WTC11 (cell line): ENCODE data around the gene GADL1. TPM values are rescaled to one million over a fixed set of nuclear protein-coding genes. Genes with fewer than 3 reads are reported as not detected.

Experiments
- ATAC-seq: fragments of 200-7000 bp; cut with Tn5 transposase; 2 replicates; pipeline ENCODE4 v1.10.0; 2021; ENCODE audit warnings: mild to moderate bottlenecking, moderate library complexity
- CTCF ChIA-PET: fragments of 300-600 bp; sonication (Branson Sonifier 250); formaldehyde crosslinking; loops from one replicate; lab custom pipeline; 2021; ENCODE audit warnings: antibody characterized with exemption; lab: Charles Lee
- POLR2A ChIA-PET: fragments of 350-600 bp; sonication (Branson Sonifier 250); formaldehyde crosslinking; loops from one replicate; lab custom pipeline; 2021; ENCODE audit warnings: antibody characterized with exemption; lab: Charles Lee
- DNase-seq: peaks from one replicate; pipeline ENCODE4 v3.0.0; 2021; ENCODE audit warnings: low spot score
- H3K27ac Mint-ChIP-seq: 2 replicates; pipeline ENCODE4 v1.8.0; 2021; ENCODE audit warnings: mixed read lengths
- H3K27me3 Mint-ChIP-seq: 2 replicates; pipeline ENCODE4 v1.8.0; 2021; ENCODE audit warnings: low read depth, mild to moderate bottlenecking, moderate library complexity, mixed read lengths
- H3K36me3 Mint-ChIP-seq: 2 replicates; pipeline ENCODE4 v1.8.0; 2021; ENCODE audit warnings: mixed read lengths
- H3K4me1 Mint-ChIP-seq: 2 replicates; pipeline ENCODE4 v1.8.0; 2022; ENCODE audit warnings: mixed read lengths
- H3K4me3 Mint-ChIP-seq: 2 replicates; pipeline ENCODE4 v1.8.0; 2021; ENCODE audit warnings: mild to moderate bottlenecking, moderate library complexity, mixed read lengths
- H3K9me3 Mint-ChIP-seq: 2 replicates; pipeline ENCODE4 v1.8.0; 2021; ENCODE audit warnings: mixed read lengths
- AFF4 ChIP-seq: sonication (generic); formaldehyde crosslinking; IDR thresholded peaks from 2 replicates; pipeline ENCODE4 v1.8.1; 2023; ENCODE audit warnings: mild to moderate bottlenecking, missing genetic modification reagents, borderline replicate concordance
- CREM ChIP-seq: sonication (generic); formaldehyde crosslinking; IDR thresholded peaks from 2 replicates; pipeline ENCODE4 v1.8.1; 2022; ENCODE audit warnings: mild to moderate bottlenecking, missing genetic modification reagents, moderate library complexity
- ELF4 ChIP-seq: sonication (generic); formaldehyde crosslinking; IDR thresholded peaks from 2 replicates; pipeline ENCODE4 v1.8.1; 2022; ENCODE audit warnings: low read depth, mild to moderate bottlenecking, moderate library complexity, missing genetic modification reagents
- ESRRA ChIP-seq: sonication (generic); formaldehyde crosslinking; IDR thresholded peaks from 2 replicates; pipeline ENCODE4 v1.8.1; 2022; ENCODE audit warnings: mild to moderate bottlenecking, missing genetic modification reagents, borderline replicate concordance
- ETV6 ChIP-seq: sonication (generic); formaldehyde crosslinking; IDR thresholded peaks from 2 replicates; pipeline ENCODE4 v1.8.1; 2022; ENCODE audit warnings: mild to moderate bottlenecking, missing genetic modification reagents
- FOXK1 ChIP-seq: sonication (generic); formaldehyde crosslinking; IDR thresholded peaks from 2 replicates; pipeline ENCODE4 v1.8.0; 2022; ENCODE audit warnings: mild to moderate bottlenecking, moderate library complexity, missing genetic modification reagents
- HMGA2 ChIP-seq: fragments of 250-450 bp; sonication (Bioruptor Pico); IDR thresholded peaks from 2 replicates; pipeline ENCODE4 v1.4.0; 2021; ENCODE audit warnings: mild to moderate bottlenecking, moderate library complexity
- IRF2 ChIP-seq: sonication (generic); formaldehyde crosslinking; IDR thresholded peaks from 2 replicates; pipeline ENCODE4 v1.8.0; 2022; ENCODE audit warnings: low read depth, missing genetic modification reagents, borderline replicate concordance
- MYBL2 ChIP-seq: sonication (generic); formaldehyde crosslinking; IDR thresholded peaks from 2 replicates; pipeline ENCODE4 v1.8.1; 2023; ENCODE audit warnings: mild to moderate bottlenecking, moderate library complexity, missing genetic modification reagents
- NFYB ChIP-seq: sonication (generic); formaldehyde crosslinking; conservative IDR thresholded peaks from 2 replicates; pipeline ENCODE4 v1.8.0; 2022; ENCODE audit warnings: low read depth, missing genetic modification reagents
- NR1H2 ChIP-seq: sonication (generic); formaldehyde crosslinking; IDR thresholded peaks from 2 replicates; pipeline ENCODE4 v1.9.0; 2021; ENCODE audit warnings: mild to moderate bottlenecking, moderate library complexity, missing genetic modification reagents
- NR3C1 ChIP-seq: sonication (generic); formaldehyde crosslinking; conservative IDR thresholded peaks from 2 replicates; pipeline ENCODE4 v1.8.1; 2023; ENCODE audit warnings: low read depth, mild to moderate bottlenecking, missing genetic modification reagents
- PRRX2 ChIP-seq: fragments of 250-450 bp; sonication (Bioruptor Pico); IDR thresholded peaks from 2 replicates; pipeline ENCODE4 v1.8.0; 2021; ENCODE audit warnings: mild to moderate bottlenecking
- SMAD4 ChIP-seq: sonication (generic); formaldehyde crosslinking; IDR thresholded peaks from 2 replicates; pipeline ENCODE4 v1.8.0; 2022; ENCODE audit warnings: mild to moderate bottlenecking, missing genetic modification reagents
- ZBTB21 ChIP-seq: sonication (generic); formaldehyde crosslinking; IDR thresholded peaks from 2 replicates; pipeline ENCODE4 v1.8.1; 2023; ENCODE audit warnings: mild to moderate bottlenecking, missing genetic modification reagents, borderline replicate concordance
- ZNF138 ChIP-seq: sonication (generic); formaldehyde crosslinking; conservative IDR thresholded peaks from 2 replicates; pipeline ENCODE4 v1.8.1; 2022; ENCODE audit warnings: mild to moderate bottlenecking, moderate library complexity, missing genetic modification reagents
- ZNF219 ChIP-seq: sonication (generic); formaldehyde crosslinking; IDR thresholded peaks from 2 replicates; pipeline ENCODE4 v1.8.0; 2023; ENCODE audit warnings: missing genetic modification reagents, mild to moderate bottlenecking, borderline replicate concordance
- ZNF281 ChIP-seq: sonication (generic); formaldehyde crosslinking; IDR thresholded peaks from 2 replicates; pipeline ENCODE4 v1.8.0; 2023; ENCODE audit warnings: mild to moderate bottlenecking, missing genetic modification reagents
- ZNF423 ChIP-seq: fragments of 250-450 bp; sonication (Bioruptor Pico); IDR thresholded peaks from 2 replicates; pipeline ENCODE4 v2.1.2; 2022; ENCODE audit warnings: mild to moderate bottlenecking, moderate library complexity
- ZNF512 ChIP-seq: sonication (generic); formaldehyde crosslinking; IDR thresholded peaks from 2 replicates; pipeline ENCODE4 v1.8.1; 2022; ENCODE audit warnings: missing genetic modification reagents, borderline replicate concordance
- total RNA-seq: library from RNA; stranded (reverse); gene quantifications from 3 replicates; pipeline ENCODE4 v1.2.3, GENCODE V29; 2021
- TF ChIP-seq, protein P1 (sequence below): sonication (generic); formaldehyde crosslinking; IDR thresholded peaks from 2 replicates; pipeline ENCODE4 v1.8.0; 2022; ENCODE audit warnings: mild to moderate bottlenecking, missing genetic modification reagents
- TF ChIP-seq, protein P2 (sequence below): sonication (generic); formaldehyde crosslinking; IDR thresholded peaks from 2 replicates; pipeline ENCODE4 v1.8.0; 2023; ENCODE audit warnings: missing genetic modification reagents
- TF ChIP-seq, protein P3 (sequence below): fragments of 250-450 bp; sonication (Bioruptor Pico); IDR thresholded peaks from 2 replicates; pipeline ENCODE4 v1.9.0; 2021; ENCODE audit warnings: mild to moderate bottlenecking

Gene GADL1
- total RNA-seq, 1 experiment from 2014 or later, result 0.15 TPM

GRCh38 chr3:30795176-30795575 lies 99.3 kb downstream of the GADL1 start:
- CTCF ChIA-PET, result no interaction called here
- H3K4me1 Mint-ChIP-seq, result no peaks in the 10 kb centered on the region
- TF ChIP-seq ZNF281 (CRISPR knock-in tag) (no peak), MYBL2 (CRISPR knock-in tag) (no peak), ZNF138 (CRISPR knock-in tag) (no peak), NFYB (CRISPR knock-in tag) (no peak), NR3C1 (no peak), NR1H2 (CRISPR knock-in tag) (no peak), ESRRA (CRISPR knock-in tag) (no peak)
- TF ChIP-seq, protein P1, sequence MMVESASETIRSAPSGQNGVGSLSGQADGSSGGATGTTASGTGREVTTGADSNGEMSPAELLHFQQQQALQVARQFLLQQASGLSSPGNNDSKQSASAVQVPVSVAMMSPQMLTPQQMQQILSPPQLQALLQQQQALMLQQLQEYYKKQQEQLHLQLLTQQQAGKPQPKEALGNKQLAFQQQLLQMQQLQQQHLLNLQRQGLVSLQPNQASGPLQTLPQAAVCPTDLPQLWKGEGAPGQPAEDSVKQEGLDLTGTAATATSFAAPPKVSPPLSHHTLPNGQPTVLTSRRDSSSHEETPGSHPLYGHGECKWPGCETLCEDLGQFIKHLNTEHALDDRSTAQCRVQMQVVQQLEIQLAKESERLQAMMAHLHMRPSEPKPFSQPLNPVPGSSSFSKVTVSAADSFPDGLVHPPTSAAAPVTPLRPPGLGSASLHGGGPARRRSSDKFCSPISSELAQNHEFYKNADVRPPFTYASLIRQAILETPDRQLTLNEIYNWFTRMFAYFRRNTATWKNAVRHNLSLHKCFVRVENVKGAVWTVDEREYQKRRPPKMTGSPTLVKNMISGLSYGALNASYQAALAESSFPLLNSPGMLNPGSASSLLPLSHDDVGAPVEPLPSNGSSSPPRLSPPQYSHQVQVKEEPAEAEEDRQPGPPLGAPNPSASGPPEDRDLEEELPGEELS (CRISPR knock-in tag), result no peak
- TF ChIP-seq, protein P2, sequence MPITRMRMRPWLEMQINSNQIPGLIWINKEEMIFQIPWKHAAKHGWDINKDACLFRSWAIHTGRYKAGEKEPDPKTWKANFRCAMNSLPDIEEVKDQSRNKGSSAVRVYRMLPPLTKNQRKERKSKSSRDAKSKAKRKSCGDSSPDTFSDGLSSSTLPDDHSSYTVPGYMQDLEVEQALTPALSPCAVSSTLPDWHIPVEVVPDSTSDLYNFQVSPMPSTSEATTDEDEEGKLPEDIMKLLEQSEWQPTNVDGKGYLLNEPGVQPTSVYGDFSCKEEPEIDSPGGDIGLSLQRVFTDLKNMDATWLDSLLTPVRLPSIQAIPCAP (CRISPR knock-in tag), result no peak
- POLR2A ChIA-PET, result no interaction called here
- ATAC-seq (no peak), DNase-seq (no peak)
- no peak overlapping the region for H3K4me3 Mint-ChIP-seq
- no peaks in the 10 kb centered on the region; the same call in 1 of the 2 replicates for H3K27me3 Mint-ChIP-seq
- peaks cover 8% of the 10 kb centered on the region; the same call in 1 of the 2 replicates for H3K9me3 Mint-ChIP-seq
- no peak overlapping the region for H3K27ac Mint-ChIP-seq
- no peaks in the 10 kb centered on the region for H3K36me3 Mint-ChIP-seq

DNA sequence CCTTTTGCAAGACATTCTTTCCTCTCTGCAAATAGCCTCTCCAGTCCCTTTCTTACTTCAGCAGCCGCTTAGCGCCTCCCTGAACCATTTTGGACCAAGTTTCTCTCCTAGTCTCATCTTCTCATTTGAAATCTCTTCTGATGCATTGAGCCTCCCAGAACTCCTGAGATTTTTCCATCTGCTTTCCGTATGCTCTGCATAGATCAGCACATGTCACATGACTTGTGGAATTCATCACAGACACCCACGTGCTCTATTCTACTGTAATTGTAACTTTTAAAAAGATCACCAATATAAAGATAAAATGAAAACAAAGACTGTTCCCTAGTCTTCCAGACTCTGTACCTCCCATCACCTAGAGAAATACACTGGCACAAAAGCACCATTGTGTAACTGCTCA lies 100.7 kb downstream of the GADL1 start:
- Mint-ChIP-seq H3K4me1 (no peaks in the 10 kb centered on the region), H3K27ac (no peak overlapping the region), H3K36me3 (no peaks in the 10 kb centered on the region), H3K9me3 (0 out of 2 replicates have a peak, but pooled peaks cover 3% of the 10 kb centered on the region), H3K4me3 (no peak overlapping the region), H3K27me3 (no peaks in the 10 kb centered on the region; the same call in 1 of the 2 replicates)
- POLR2A ChIA-PET, result no interaction called here
- CTCF ChIA-PET, result no interaction called here
- ATAC-seq (no peak), DNase-seq (no peak)
- TF ChIP-seq ELF4 (CRISPR knock-in tag), result no peak
- TF ChIP-seq ZNF423 (CRISPR knock-in tag), result no peak
- TF ChIP-seq SMAD4 (CRISPR knock-in tag), result no peak
- TF ChIP-seq ZNF219, result no peak
- TF ChIP-seq IRF2 (CRISPR knock-in tag), result no peak
- TF ChIP-seq, protein P3, sequence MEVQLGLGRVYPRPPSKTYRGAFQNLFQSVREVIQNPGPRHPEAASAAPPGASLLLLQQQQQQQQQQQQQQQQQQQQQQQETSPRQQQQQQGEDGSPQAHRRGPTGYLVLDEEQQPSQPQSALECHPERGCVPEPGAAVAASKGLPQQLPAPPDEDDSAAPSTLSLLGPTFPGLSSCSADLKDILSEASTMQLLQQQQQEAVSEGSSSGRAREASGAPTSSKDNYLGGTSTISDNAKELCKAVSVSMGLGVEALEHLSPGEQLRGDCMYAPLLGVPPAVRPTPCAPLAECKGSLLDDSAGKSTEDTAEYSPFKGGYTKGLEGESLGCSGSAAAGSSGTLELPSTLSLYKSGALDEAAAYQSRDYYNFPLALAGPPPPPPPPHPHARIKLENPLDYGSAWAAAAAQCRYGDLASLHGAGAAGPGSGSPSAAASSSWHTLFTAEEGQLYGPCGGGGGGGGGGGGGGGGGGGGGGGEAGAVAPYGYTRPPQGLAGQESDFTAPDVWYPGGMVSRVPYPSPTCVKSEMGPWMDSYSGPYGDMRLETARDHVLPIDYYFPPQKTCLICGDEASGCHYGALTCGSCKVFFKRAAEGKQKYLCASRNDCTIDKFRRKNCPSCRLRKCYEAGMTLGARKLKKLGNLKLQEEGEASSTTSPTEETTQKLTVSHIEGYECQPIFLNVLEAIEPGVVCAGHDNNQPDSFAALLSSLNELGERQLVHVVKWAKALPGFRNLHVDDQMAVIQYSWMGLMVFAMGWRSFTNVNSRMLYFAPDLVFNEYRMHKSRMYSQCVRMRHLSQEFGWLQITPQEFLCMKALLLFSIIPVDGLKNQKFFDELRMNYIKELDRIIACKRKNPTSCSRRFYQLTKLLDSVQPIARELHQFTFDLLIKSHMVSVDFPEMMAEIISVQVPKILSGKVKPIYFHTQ (CRISPR knock-in tag), result no peak
- TF ChIP-seq HMGA2 (CRISPR knock-in tag), result no peak
- TF ChIP-seq AFF4, result no peak
- TF ChIP-seq CREM (CRISPR knock-in tag), result no peak
- no peak for TF ChIP-seq PRRX2 (CRISPR knock-in tag)
- TF ChIP-seq ZBTB21 (CRISPR knock-in tag), result no peak
- no peak for TF ChIP-seq ZNF512 (CRISPR knock-in tag)
- TF ChIP-seq ETV6 (CRISPR knock-in tag), result no peak
- TF ChIP-seq FOXK1 (CRISPR knock-in tag), result no peak
